PC-3 (cell line): ENCODE results near the gene TFF3. TPM values are rescaled to one million over a fixed set of nuclear protein-coding genes. Genes with fewer than 3 reads are reported as not detected.

Experiments used
- ATAC-seq: fragments of 200-7000 bp; cut with Tn5 transposase; 2 replicates; pipeline ENCODE4 v1.9.1; 2020; ENCODE audit warnings: mild to moderate bottlenecking, moderate library complexity
- BruUV-seq: library from RNA; stranded (reverse); fragments of 400-500 nt; replicated peaks from 2 replicates; lab custom pipeline; 2021; lab: Mats Ljungman, UMichigan
- CTCF ChIA-PET: fragments of 300-600 bp; sonication (Branson Sonifier 250); formaldehyde crosslinking; loops from one replicate; lab custom pipeline; 2022; ENCODE audit warnings: antibody characterized with exemption; lab: Charles Lee
- POLR2A ChIA-PET: fragments of 300-600 bp; sonication (Branson Sonifier 250); formaldehyde crosslinking; loops from one replicate; lab custom pipeline; 2022; ENCODE audit warnings: antibody characterized with exemption; ENCODE audit not compliant: unreplicated experiment; lab: Charles Lee
- DNase-seq: peaks from one replicate; pipeline ENCODE4 v3.0.0-alpha.2; 2015
- H2AFZ ChIP-seq: fragments of 300-600 bp; sonication (generic); 2 replicates; pipeline ENCODE4 v1.6.0; 2016; ENCODE audit warnings: antibody characterized with exemption, low read length
- H3F3A ChIP-seq: fragments of 300-600 bp; sonication (generic); one replicate; pipeline ENCODE4 v1.6.0; 2017; ENCODE audit warnings: antibody characterized with exemption, low read length, control low read depth, mild to moderate bottlenecking; ENCODE audit not compliant: unreplicated experiment
- H3K27ac ChIP-seq: fragments of 300-600 bp; sonication (generic); 2 replicates; pipeline ENCODE4 v1.5.1; 2016; ENCODE audit warnings: mild to moderate bottlenecking, low read length
- H3K27me3 ChIP-seq: fragments of 300-600 bp; sonication (generic); 2 replicates; pipeline ENCODE4 v1.6.1; 2016; ENCODE audit warnings: low read length, mixed read lengths
- H3K36me3 ChIP-seq: fragments of 300-600 bp; sonication (generic); 2 replicates; pipeline ENCODE4 v1.6.1; 2016; ENCODE audit warnings: low read depth, mixed run types, low read length, mixed read lengths
- H3K4me1 ChIP-seq: fragments of 300-600 bp; sonication (generic); 2 replicates; pipeline ENCODE4 v1.5.1; 2016; ENCODE audit warnings: low read length; ENCODE audit not compliant: insufficient read depth
- H3K4me2 ChIP-seq: fragments of 300-600 bp; sonication (generic); 2 replicates; pipeline ENCODE4 v1.6.0; 2016; ENCODE audit warnings: low read length
- H3K4me3 ChIP-seq: fragments of 300-600 bp; sonication (generic); 2 replicates; pipeline ENCODE4 v1.5.1; 2016; ENCODE audit warnings: mild to moderate bottlenecking, low read length, mixed read lengths
- H3K79me2 ChIP-seq: fragments of 300-600 bp; sonication (generic); 2 replicates; pipeline ENCODE4 v1.6.1; 2017; ENCODE audit warnings: low read length, mixed read lengths
- H3K9ac ChIP-seq: fragments of 300-600 bp; sonication (generic); 2 replicates; pipeline ENCODE4 v1.6.0; 2016; ENCODE audit warnings: mild to moderate bottlenecking, low read length
- H3K9me2 ChIP-seq: fragments of 300-600 bp; sonication (generic); replicated peaks from 2 replicates; pipeline ENCODE4 v1.6.1; 2016; ENCODE audit warnings: mixed run types, low read length, mixed read lengths
- H3K9me3 ChIP-seq: fragments of 300-600 bp; sonication (generic); 2 replicates; pipeline ENCODE4 v1.6.1; 2016; ENCODE audit warnings: low read length, mixed read lengths
- H4K20me1 ChIP-seq: fragments of 300-600 bp; sonication (generic); 2 replicates; pipeline ENCODE4 v1.6.1; 2016; ENCODE audit warnings: low read length, mixed read lengths
- CTCF ChIP-seq: fragments of 300-600 bp; sonication (generic); conservative IDR thresholded peaks from 2 replicates; pipeline ENCODE4 v1.5.1; 2017; ENCODE audit warnings: antibody characterized with exemption, low read depth, mild to moderate bottlenecking, low read length
- EZH2 ChIP-seq: fragments of 300-600 bp; sonication (generic); IDR thresholded peaks from one replicate; pipeline ENCODE4 v1.6.1; 2017; ENCODE audit warnings: antibody characterized with exemption, mild to moderate bottlenecking, low read length; ENCODE audit not compliant: unreplicated experiment
- EZH2phosphoT487 ChIP-seq: fragments of 300-600 bp; sonication (generic); IDR thresholded peaks from 2 replicates; pipeline ENCODE4 v1.6.1; 2018; ENCODE audit warnings: mild to moderate bottlenecking, antibody characterized with exemption, low read length, borderline replicate concordance
- intact Hi-C: fragments of 100-400 bp; cut with micrococcal nuclease; formaldehyde crosslinking; loops from 2 replicates; pipeline ENCODE4 v1.9.0; 2023
- total RNA-seq: library from RNA; depleted of rRNA; stranded (reverse); fragments of >200 nt; gene quantifications from 2 replicates; pipeline ENCODE4 v1.2.3, GENCODE V29; 2014

TFF3 gene
- total RNA-seq, 1 experiment from 2014 or later, result 2.8 TPM

GRCh38 chr21:42264245-42265195 lies 50.7 kb downstream of the TFF3 start:
- no peaks in the 10 kb centered on the region for H3K79me2 ChIP-seq
- BruUV-seq, result no TSS peak
- no peak overlapping the region for H3K4me3 ChIP-seq
- TF ChIP-seq EZH2 (no peak), EZH2phosphoT487 (no peak), CTCF (no peak)
- no peak for DNase-seq
- no peaks in the 10 kb centered on the region for H3F3A ChIP-seq
- ChIA-PET POLR2A (interaction anchor here (0.6 kb wide), 1 partner anchor 280 kb away, joined by 5 read pairs; no protein-coding TSS in a partner anchor), CTCF (no interaction called here)
- no peaks in the 10 kb centered on the region for H3K36me3 ChIP-seq
- no peak for ATAC-seq
- H3K9me2 ChIP-seq, result no peaks in the 10 kb centered on the region
- H3K27me3 ChIP-seq, result no peaks in the 10 kb centered on the region
- peaks cover 14% of the 10 kb centered on the region for H3K4me1 ChIP-seq
- H4K20me1 ChIP-seq, result no peaks in the 10 kb centered on the region
- intact Hi-C loops, result no loop called here
- H3K27ac ChIP-seq, result no peak overlapping the region
- H3K4me2 ChIP-seq, result no peak overlapping the region
- H3K9ac ChIP-seq, result no peak overlapping the region
- no peaks in the 10 kb centered on the region for H3K9me3 ChIP-seq
- no peak overlapping the region for H2AFZ ChIP-seq

GRCh38 chr21:42263591-42264131 lies 51.5 kb downstream of the TFF3 start:
- H3K79me2 ChIP-seq, result no peaks in the 10 kb centered on the region
- no peak for TF ChIP-seq EZH2phosphoT487
- no peak for TF ChIP-seq EZH2
- no peak for TF ChIP-seq CTCF
- CTCF ChIA-PET, result no interaction called here
- H3K27ac ChIP-seq, result no peak overlapping the region
- H2AFZ ChIP-seq, result peak overlapping the region; percentile 52; the same call in 1 of the 2 replicates
- ATAC-seq (peak; percentile 44), DNase-seq (no peak)
- H3K4me3 ChIP-seq, result no peak overlapping the region
- H3K9me3 ChIP-seq, result no peaks in the 10 kb centered on the region
- POLR2A ChIA-PET, result no interaction called here
- no peak overlapping the region for H3K9ac ChIP-seq
- peaks cover 14% of the 10 kb centered on the region for H3K4me1 ChIP-seq
- peak overlapping the region; percentile 43; the same call in 1 of the 2 replicates for H3K4me2 ChIP-seq
- no peaks in the 10 kb centered on the region for H3F3A ChIP-seq
- BruUV-seq, result no TSS peak
- H4K20me1 ChIP-seq, result no peaks in the 10 kb centered on the region
- H3K36me3 ChIP-seq, result no peaks in the 10 kb centered on the region
- no peaks in the 10 kb centered on the region for H3K27me3 ChIP-seq
- intact Hi-C loops, result no loop called here
- H3K9me2 ChIP-seq, result no peaks in the 10 kb centered on the region

- POLR2A ChIA-PET, result no interaction called here
- Histone ChIP-seq H3K4me2 (peak overlapping the region; percentile 43), H4K20me1 (no peaks in the 10 kb centered on the region), H3K9me3 (no peaks in the 10 kb centered on the region), H3K4me3 (no peak overlapping the region), H3F3A (no peaks in the 10 kb centered on the region), H3K9ac (no peak overlapping the region), H3K4me1 (peaks cover 14% of the 10 kb centered on the region), H3K36me3 (no peaks in the 10 kb centered on the region), H3K79me2 (no peaks in the 10 kb centered on the region), H3K9me2 (no peaks in the 10 kb centered on the region), H2AFZ (peak overlapping the region; percentile 52; the same call in 1 of the 2 replicates), H3K27me3 (no peaks in the 10 kb centered on the region), H3K27ac (no peak overlapping the region)
- BruUV-seq, result no TSS peak
- CTCF ChIA-PET, result no interaction called here
- DNase-seq (peak; percentile 77), ATAC-seq (peak; percentile 90)
- intact Hi-C loops, result no loop called here
- TF ChIP-seq EZH2phosphoT487 (no peak), CTCF (no peak), EZH2 (no peak)
Observed at GRCh38 chr21:42262831-42263231, 52.4 kb downstream of the TFF3 start.
